ENCODE measurements around the gene CNTRL.
A peak's percentile ranks its signal among the peaks of the same experiment; 100 is the strongest.

Gene CNTRL

DNA sequence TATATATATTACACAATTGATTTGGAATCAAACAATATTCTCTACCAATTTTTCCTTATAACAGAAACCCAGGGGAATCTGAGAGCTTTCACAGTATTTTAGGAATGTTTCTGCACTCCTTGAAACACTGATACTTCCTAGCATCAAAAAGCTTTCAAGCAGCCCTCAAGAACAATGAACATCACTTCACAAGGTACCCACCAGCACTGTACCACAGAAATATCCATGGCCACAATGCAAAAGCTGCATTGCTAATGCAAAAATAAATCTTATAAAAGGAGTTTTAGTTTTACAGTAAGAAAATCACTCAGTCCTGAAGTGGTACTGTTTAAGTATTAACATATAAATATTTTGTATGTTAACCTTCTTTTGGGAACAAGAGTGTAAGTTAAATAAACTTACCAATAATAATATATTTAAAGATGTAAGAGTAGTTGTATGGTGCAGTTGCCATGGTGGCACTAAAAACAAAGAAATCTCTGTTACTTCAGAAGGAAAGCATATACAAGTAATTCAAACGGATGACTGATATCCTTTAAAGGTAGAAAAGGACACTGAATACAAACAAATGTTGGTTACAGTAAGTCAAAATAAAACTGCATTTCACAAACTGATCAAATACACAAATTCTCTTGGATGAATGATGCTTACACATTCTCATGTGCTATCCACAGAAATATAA is 118.3 kb downstream of the CNTRL start:
- no peak for FAIRE-seq
- TF ChIP-seq SPI1 (IDR thresholded peaks at IDR 0.05; ENCODE audit: low read depth, low read length): no peak
- no peak for TF ChIP-seq POLR2A (IDR thresholded peaks at IDR 0.05; ENCODE audit: low read depth, low read length)
- no peak for TF ChIP-seq PAX5 (IDR thresholded peaks at IDR 0.05; ENCODE audit: insufficient read depth, low read length, severe bottlenecking)
- TF ChIP-seq POLR2AphosphoS5 (IDR thresholded peaks at IDR 0.05; ENCODE audit: low read depth, low read length): no peak
- TF ChIP-seq TAF1 (IDR thresholded peaks at IDR 0.05; ENCODE audit: low read depth, low read length): no peak
- DNase-seq (ENCODE audit: insufficient read length, low spot score): no peak

DNA sequence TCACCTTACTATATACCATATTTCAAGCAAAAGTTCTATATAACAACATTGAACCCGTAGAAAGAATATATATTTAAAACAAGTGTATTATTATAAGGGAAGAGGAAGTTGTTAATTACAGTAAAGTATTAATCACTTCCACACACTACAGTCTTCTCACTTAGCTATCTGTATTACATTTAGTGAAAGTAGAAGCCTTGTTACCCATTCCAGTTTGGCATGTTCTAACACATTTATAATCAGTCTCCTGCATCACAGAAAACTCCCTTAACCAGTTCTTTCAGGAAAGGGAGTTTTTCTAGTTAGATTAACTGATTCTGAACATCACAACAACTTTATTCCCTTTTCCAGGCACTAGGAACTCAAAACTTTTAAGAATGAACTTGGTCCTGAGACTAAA is 120.0 kb downstream of the CNTRL start:
- no peak for FAIRE-seq
- no peak for DNase-seq (ENCODE audit: insufficient read length, low spot score)
- TF ChIP-seq POLR2AphosphoS5 (IDR thresholded peaks at IDR 0.05; ENCODE audit: low read depth, low read length): no peak
- TF ChIP-seq POLR2A (IDR thresholded peaks at IDR 0.05; ENCODE audit: low read depth, low read length): no peak
- no peak for TF ChIP-seq TAF1 (IDR thresholded peaks at IDR 0.05; ENCODE audit: low read depth, low read length)
- TF ChIP-seq POU2F2 (IDR thresholded peaks at IDR 0.05; ENCODE audit: low read depth, low read length): no peak
- no peak for TF ChIP-seq SPI1 (IDR thresholded peaks at IDR 0.05; ENCODE audit: low read depth, low read length)
- no peak for TF ChIP-seq PAX5 (IDR thresholded peaks at IDR 0.05; ENCODE audit: insufficient read depth, low read length, severe bottlenecking)

DNA sequence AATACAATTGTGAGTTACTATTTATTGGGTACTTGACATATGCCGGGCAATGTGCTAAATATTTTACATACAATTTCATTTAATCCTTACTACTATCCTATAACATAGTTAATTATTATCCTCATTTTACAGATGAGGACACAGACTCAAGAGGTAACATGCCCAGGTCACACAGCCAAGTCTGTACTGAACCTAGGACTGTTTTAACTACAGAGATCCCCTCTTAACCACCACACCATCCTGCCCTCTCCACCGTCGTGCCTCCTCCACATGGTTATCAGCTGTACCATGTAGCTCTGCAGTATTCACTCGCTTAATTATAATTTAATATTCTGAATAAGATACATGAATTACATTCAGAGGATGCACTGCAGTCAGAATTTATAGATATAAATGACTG is 121.6 kb downstream of the CNTRL start:
- TF ChIP-seq POU2F2 (IDR thresholded peaks at IDR 0.05; ENCODE audit: low read depth, low read length) (no peak), TAF1 (IDR thresholded peaks at IDR 0.05; ENCODE audit: low read depth, low read length) (no peak), POLR2AphosphoS5 (IDR thresholded peaks at IDR 0.05; ENCODE audit: low read depth, low read length) (no peak), SPI1 (IDR thresholded peaks at IDR 0.05; ENCODE audit: low read depth, low read length) (no peak), PAX5 (IDR thresholded peaks at IDR 0.05; ENCODE audit: insufficient read depth, low read length, severe bottlenecking) (no peak), POLR2A (IDR thresholded peaks at IDR 0.05; ENCODE audit: low read depth, low read length) (no peak)
- no peak for FAIRE-seq
- DNase-seq (ENCODE audit: insufficient read length, low spot score): no peak

DNA sequence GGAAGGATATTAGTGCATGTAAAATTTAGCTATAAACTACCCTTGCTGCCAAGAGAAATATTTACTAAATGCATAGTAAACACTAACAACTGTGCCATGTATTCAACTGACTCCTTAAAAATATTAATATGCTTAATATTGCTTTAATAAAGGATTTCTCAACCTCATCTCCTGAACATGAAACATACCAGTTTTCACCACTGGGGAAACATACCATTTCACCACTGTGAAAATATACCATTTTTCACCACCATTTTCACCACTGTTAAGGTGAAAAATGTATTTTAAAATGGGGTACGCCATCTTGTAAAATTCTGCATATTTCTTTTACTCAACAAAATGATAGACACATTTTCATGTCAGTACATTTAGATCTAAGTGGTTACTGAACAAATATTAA is 122.4 kb downstream of the CNTRL start:
- FAIRE-seq (peak; percentile 23), DNase-seq (ENCODE audit: insufficient read length, low spot score) (no peak)
- no peak for TF ChIP-seq TAF1 (IDR thresholded peaks at IDR 0.05; ENCODE audit: low read depth, low read length)

DNA sequence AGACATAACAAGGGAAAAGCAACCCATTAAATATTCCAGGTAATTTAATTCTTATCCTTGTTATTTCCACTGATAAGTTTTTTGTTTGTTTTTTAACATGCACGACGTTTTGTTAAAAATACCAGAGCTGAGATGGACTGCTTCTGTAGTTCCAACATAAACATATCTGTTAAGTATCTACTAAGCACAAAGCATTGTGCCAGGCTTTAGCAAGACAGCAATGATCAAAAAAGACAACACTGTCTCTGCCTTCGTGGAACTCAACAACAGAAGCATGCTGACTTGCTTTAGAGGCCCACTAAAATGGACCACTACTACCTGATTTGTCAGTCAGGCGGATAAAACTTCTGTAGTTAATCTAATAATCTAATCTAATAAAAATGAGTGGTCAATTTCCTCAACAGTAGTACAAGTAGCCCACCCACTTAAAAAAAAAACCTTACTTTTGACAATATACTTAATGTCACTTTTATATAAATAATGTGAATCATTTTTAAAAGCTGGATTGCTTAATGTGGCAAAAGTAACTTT is 123.8 kb downstream of the CNTRL start:
- TF ChIP-seq SPI1 (IDR thresholded peaks at IDR 0.05; ENCODE audit: low read depth, low read length) (no peak), POLR2AphosphoS5 (IDR thresholded peaks at IDR 0.05; ENCODE audit: low read depth, low read length) (no peak), POLR2A (IDR thresholded peaks at IDR 0.05; ENCODE audit: low read depth, low read length) (no peak), POU2F2 (IDR thresholded peaks at IDR 0.05; ENCODE audit: low read depth, low read length) (no peak)
- no peak for DNase-seq (ENCODE audit: insufficient read length, low spot score)
- FAIRE-seq: no peak

DNA sequence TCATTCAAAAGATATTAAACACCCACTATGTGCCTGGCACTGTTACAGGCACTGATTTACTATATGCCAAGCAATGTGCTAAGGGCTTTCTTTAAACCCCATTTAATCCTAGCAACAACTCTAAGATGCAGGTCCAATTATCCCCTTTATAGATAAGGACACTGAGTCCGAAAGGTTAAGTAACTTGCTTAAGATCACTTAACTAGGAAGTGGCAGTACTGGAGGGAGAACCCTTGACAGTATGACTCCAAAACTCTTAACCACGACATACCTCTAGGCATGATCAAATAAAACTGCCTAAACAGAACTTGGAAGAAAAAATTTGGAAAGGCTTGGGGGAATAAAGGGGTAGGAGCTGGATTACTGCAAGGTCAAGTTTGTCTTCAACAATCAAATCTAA is 125.2 kb downstream of the CNTRL start:
- DNase-seq (ENCODE audit: insufficient read length, low spot score): no peak
- FAIRE-seq: no peak
- TF ChIP-seq POU2F2 (IDR thresholded peaks at IDR 0.05; ENCODE audit: low read depth, low read length): no peak
- no peak for TF ChIP-seq TAF1 (IDR thresholded peaks at IDR 0.05; ENCODE audit: low read depth, low read length)
- TF ChIP-seq PAX5 (IDR thresholded peaks at IDR 0.05; ENCODE audit: insufficient read depth, low read length, severe bottlenecking): no peak
- TF ChIP-seq SPI1 (IDR thresholded peaks at IDR 0.05; ENCODE audit: low read depth, low read length): no peak
- TF ChIP-seq POLR2A (IDR thresholded peaks at IDR 0.05; ENCODE audit: low read depth, low read length): no peak
- TF ChIP-seq POLR2AphosphoS5 (IDR thresholded peaks at IDR 0.05; ENCODE audit: low read depth, low read length): no peak

DNA sequence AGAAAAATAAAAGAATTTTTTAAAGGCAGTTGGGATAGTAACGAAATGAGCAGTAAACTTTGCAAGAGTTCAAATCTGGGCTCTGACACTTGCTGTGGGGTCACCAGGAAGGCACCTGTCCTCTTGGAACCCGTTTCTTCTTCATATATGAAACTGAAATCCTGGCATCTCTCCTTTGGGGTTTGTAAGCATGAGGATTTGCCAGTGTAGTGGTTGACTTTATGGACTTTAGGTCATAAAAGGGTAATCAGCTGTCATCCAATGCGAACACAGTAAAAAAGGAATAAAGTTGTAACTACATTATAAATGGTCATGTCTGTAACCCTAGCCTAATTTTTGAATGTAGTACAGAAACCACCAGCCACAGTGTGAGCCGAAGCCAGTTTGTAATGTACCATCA is 125.6 kb downstream of the CNTRL start:
- FAIRE-seq: peak; percentile 13
- no peak for TF ChIP-seq TAF1 (IDR thresholded peaks at IDR 0.05; ENCODE audit: low read depth, low read length)
- TF ChIP-seq POLR2AphosphoS5 (IDR thresholded peaks at IDR 0.05; ENCODE audit: low read depth, low read length): no peak
- TF ChIP-seq PAX5 (IDR thresholded peaks at IDR 0.05; ENCODE audit: insufficient read depth, low read length, severe bottlenecking): no peak
- TF ChIP-seq POLR2A (IDR thresholded peaks at IDR 0.05; ENCODE audit: low read depth, low read length): no peak
- no peak for TF ChIP-seq SPI1 (IDR thresholded peaks at IDR 0.05; ENCODE audit: low read depth, low read length)
- TF ChIP-seq POU2F2 (IDR thresholded peaks at IDR 0.05; ENCODE audit: low read depth, low read length): no peak
- DNase-seq (ENCODE audit: insufficient read length, low spot score): no peak

DNA sequence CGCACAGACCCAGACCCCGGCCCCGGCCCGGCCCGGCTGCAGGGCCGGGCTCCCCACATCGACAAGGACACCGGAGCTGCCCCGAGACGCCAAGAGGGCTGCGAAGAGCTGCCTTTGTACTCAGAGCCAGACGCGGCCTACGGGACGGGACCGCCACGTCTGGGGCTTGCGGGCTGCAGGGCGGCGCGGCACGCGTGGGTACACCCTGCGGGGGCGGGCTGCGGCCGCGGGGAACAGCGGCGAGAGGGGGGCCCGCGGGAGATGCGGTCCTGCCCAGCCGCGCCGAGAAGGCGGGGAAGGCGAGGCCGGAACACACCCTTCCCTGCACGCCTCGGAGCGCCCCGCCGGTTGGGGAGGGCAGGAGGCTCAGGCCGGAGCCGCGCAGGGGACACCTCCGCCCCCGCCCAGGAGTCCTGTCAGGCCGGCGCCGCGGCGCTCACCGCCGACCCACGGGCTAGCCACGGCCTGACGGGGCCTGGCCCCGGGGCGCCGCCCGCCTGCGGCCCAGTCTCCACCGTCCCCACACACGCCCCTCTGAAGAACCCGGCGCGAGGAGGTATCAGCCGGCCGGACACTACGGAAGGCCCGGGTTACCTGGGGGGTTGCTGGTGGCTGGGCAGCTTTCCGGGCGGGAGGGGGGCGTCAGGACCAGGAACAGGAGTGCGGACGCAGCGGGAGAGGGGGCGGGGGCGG is 126.4 kb downstream of the CNTRL start:
- TF ChIP-seq SPI1 (IDR thresholded peaks at IDR 0.05; ENCODE audit: low read depth, low read length) (no peak), POLR2AphosphoS5 (IDR thresholded peaks at IDR 0.05; ENCODE audit: low read depth, low read length) (0 out of 2 replicates have a peak, but pooled peaks have one; percentile 15), POU2F2 (IDR thresholded peaks at IDR 0.05; ENCODE audit: low read depth, low read length) (0 out of 2 replicates have a peak, but pooled peaks have one; percentile 10), POLR2A (IDR thresholded peaks at IDR 0.05; ENCODE audit: low read depth, low read length) (peak; percentile 16; the same call in 1 of the 2 replicates)
- no peak for FAIRE-seq

DNA sequence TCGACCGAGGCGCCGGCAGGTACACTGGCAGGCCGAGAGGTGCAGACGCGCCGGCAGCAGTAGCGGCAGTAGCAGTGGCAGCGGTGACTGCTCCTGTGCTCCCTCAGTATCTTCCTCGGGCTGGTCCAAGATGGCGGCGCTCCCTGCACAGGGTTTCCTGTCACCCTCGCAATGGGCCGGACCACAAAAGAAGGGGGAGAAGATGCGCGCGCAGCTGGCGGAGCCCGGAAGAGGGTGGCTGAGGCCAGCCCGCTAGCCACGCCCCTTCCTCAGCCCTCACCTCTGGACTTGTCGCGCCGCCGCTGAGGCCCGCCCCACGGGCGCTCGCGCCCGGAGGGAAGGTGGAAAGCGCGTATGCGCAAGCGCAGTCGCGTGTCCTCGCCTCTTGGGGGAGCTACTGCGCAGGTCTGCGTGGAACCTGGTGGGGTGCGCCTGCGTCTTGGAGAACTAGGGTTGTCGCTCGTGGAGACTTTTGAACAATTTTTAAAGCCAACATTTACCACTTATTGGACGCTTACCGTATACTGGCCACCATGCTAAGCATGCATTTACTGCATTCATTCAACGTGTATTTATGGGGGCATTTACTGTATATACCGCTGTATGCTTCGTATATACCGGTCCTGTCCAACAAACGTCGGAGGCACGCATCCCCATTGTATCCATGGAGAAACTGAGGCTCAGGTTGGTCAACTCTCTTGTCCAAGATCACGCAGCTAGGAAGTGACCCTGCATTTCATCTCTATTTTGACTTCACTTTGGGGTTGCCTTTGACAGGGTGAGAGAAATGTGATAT is 127.2 kb downstream of the CNTRL start, which contains the start of gene RAB14:
RAB14 (minus strand) TSS at position 132 of the 796 bp plus-strand sequence. CDS start 8,457 bp downstream, outside the sequence.
- TF ChIP-seq POLR2AphosphoS5 (IDR thresholded peaks at IDR 0.05; ENCODE audit: low read depth, low read length): peak; percentile 88
- TF ChIP-seq SPI1 (IDR thresholded peaks at IDR 0.05; ENCODE audit: low read depth, low read length): no peak
- no peak for TF ChIP-seq PAX5 (IDR thresholded peaks at IDR 0.05; ENCODE audit: insufficient read depth, low read length, severe bottlenecking)
- TF ChIP-seq POLR2A (IDR thresholded peaks at IDR 0.05; ENCODE audit: low read depth, low read length): peak; percentile 79
- no peak for TF ChIP-seq POU2F2 (IDR thresholded peaks at IDR 0.05; ENCODE audit: low read depth, low read length)
- TF ChIP-seq TAF1 (IDR thresholded peaks at IDR 0.05; ENCODE audit: low read depth, low read length): peak; percentile 66; the same call in 1 of the 2 replicates
- FAIRE-seq (peak; percentile 98), DNase-seq (ENCODE audit: insufficient read length, low spot score) (peak; percentile 95)

More for the DNA sequence above, 126.4 kb downstream of the CNTRL start:
- peak; percentile 12 for DNase-seq (ENCODE audit: insufficient read length, low spot score)
